ENCODE data around the gene TFDP1. TPM values are rescaled to one million over a fixed set of nuclear protein-coding genes. Genes with fewer than 3 reads are reported as not detected.

TFDP1 gene
- total RNA-seq, 4 donors from 2014 or later = 24.3 to 164 (median 49.1) TPM

DNA sequence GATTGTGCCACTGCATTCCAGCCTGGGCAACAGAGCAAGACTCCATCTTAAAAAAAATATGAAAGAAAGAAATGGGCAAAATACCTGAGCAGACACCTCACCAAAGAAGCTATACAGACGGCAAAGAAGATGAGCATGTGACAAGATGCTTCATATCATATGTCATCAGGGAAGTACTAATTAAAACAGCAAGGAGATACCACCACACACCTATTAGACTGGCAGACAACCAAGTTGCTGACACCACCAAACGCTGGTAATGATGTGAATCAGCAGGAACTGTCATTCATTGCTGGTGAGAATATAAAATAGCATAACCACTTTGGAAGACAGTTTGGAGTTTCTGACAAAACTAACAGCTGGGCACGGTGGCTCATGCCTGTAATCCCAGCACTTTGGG is 11.5 kb upstream of the TFDP1 start:
- no peaks in the 10 kb centered on the region for H3K27me3 ChIP-seq
- H3K27ac ChIP-seq = no peak overlapping the region
- 85 to 91% methylated on average over 1 to 3 of the region's 3 CpGs for WGBS, 2 donors (ENCODE audit: low coverage in 1 of 2)
- H3K4me1 ChIP-seq = no peaks in the 10 kb centered on the region
- no peak overlapping the region for H3K4me3 ChIP-seq
- in situ Hi-C loops (cut with MboI; ENCODE audit: low pct_ligation_motif_present in 1 of 4, low pct_unique_long_range_greater_than_20kb in 1 of 4, low sequenced_read_pairs in 3 of 4) (no loop called here), intact Hi-C loops (cut with DNase I; ENCODE audit: low total_unique reads) (no loop called here)
- DNase-seq = no peak
- H3K9me3 ChIP-seq = peaks cover 4 to 7% of the 10 kb centered on the region in 2 donors
- no peaks in the 10 kb centered on the region for H3K36me3 ChIP-seq
- no peak for TF ChIP-seq POLR2A (IDR thresholded peaks at IDR 0.05)
- TF ChIP-seq EP300 (IDR thresholded peaks at IDR 0.05; ENCODE audit: low read depth) = no peak
- TF ChIP-seq POLR2AphosphoS5 (IDR thresholded peaks at IDR 0.05) = no peak
- no peak for TF ChIP-seq CTCF (IDR thresholded peaks at IDR 0.05)

- Histone ChIP-seq H3K36me3 (no peaks in the 10 kb centered on the region), H3K9me3 (peaks cover 4 to 7% of the 10 kb centered on the region in 2 donors), H3K27ac (no peak overlapping the region), H3K4me3 (no peak overlapping the region), H3K4me1 (no peaks in the 10 kb centered on the region), H3K27me3 (no peaks in the 10 kb centered on the region)
- TF ChIP-seq EP300 (IDR thresholded peaks at IDR 0.05; ENCODE audit: low read depth) = no peak
- TF ChIP-seq CTCF (IDR thresholded peaks at IDR 0.05) = no peak
- TF ChIP-seq POLR2A (IDR thresholded peaks at IDR 0.05) = no peak
- TF ChIP-seq POLR2AphosphoS5 (IDR thresholded peaks at IDR 0.05) = no peak
- no peak for DNase-seq
- 65 to 87% methylated on average over 3 of the region's 3 CpGs for WGBS, 2 donors (ENCODE audit: low coverage in 1 of 2)
- intact Hi-C loops (cut with DNase I; ENCODE audit: low total_unique reads) = no loop called here
- in situ Hi-C loops (cut with MboI; ENCODE audit: low pct_ligation_motif_present in 1 of 4, low pct_unique_long_range_greater_than_20kb in 1 of 4, low sequenced_read_pairs in 3 of 4) = no loop called here
These were observed 8.0 kb upstream of the TFDP1 start for GRCh38 chr13:113576597-113576996.

GRCh38 chr13:113577881-113578435 is 6.6 kb upstream of the TFDP1 start:
- intact Hi-C loops (cut with DNase I; ENCODE audit: low total_unique reads) = no loop called here
- in situ Hi-C loops (cut with MboI; ENCODE audit: low pct_ligation_motif_present in 1 of 4, low pct_unique_long_range_greater_than_20kb in 1 of 4, low sequenced_read_pairs in 3 of 4) = no loop called here
- Histone ChIP-seq H3K27me3 (no peaks in the 10 kb centered on the region), H3K36me3 (no peaks in the 10 kb centered on the region), H3K27ac (no peak overlapping the region), H3K4me3 (no peak overlapping the region), H3K9me3 (peaks cover 4 to 7% of the 10 kb centered on the region in 2 donors), H3K4me1 (no peaks in the 10 kb centered on the region)
- DNase-seq = no peak
- 46 to 51% methylated on average over 2 of the region's 2 CpGs for WGBS, 2 donors (ENCODE audit: low coverage in 1 of 2)
- TF ChIP-seq POLR2A (IDR thresholded peaks at IDR 0.05) (no peak), CTCF (IDR thresholded peaks at IDR 0.05) (no peak), EP300 (IDR thresholded peaks at IDR 0.05; ENCODE audit: low read depth) (no peak), POLR2AphosphoS5 (IDR thresholded peaks at IDR 0.05) (no peak)

DNA sequence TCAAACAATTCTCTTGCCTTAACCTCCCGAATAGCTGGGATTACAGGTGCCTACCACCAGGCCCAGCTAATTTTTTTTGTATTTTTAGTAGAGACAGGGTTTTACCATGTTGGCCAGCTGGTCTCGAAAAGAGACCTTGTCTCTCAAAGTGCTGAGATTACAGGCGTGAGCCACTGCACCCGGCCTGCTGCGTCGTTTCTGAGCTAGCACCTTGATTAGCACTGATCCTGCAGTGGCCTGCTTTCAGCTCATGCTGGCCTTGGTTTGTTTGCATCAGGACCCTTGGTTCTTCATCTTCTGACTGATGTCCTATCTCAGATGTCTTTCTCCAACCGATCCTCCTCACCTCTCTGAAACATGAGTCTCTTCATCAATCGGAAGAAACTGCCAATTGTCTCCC is 4.9 kb upstream of the TFDP1 start:
- Histone ChIP-seq H3K27ac (no peak overlapping the region), H3K27me3 (no peaks in the 10 kb centered on the region), H3K4me3 (no peak overlapping the region), H3K36me3 (no peaks in the 10 kb centered on the region), H3K4me1 (peaks cover 0 to 4% (median 0%) of the 10 kb centered on the region in 4 donors), H3K9me3 (peaks cover 4 to 7% of the 10 kb centered on the region in 2 donors)
- TF ChIP-seq CTCF (IDR thresholded peaks at IDR 0.05) (no peak), POLR2AphosphoS5 (IDR thresholded peaks at IDR 0.05) (no peak), POLR2A (IDR thresholded peaks at IDR 0.05) (no peak), EP300 (IDR thresholded peaks at IDR 0.05; ENCODE audit: low read depth) (no peak)
- DNase-seq = no peak
- intact Hi-C loops (cut with DNase I; ENCODE audit: low total_unique reads) = no loop called here
- in situ Hi-C loops (cut with MboI; ENCODE audit: low pct_ligation_motif_present in 1 of 4, low pct_unique_long_range_greater_than_20kb in 1 of 4, low sequenced_read_pairs in 3 of 4) = no loop called here
- 92 to 96% methylated on average over 6 to 8 of the region's 8 CpGs for WGBS, 2 donors (ENCODE audit: low coverage in 1 of 2)

All from transverse colon (tissue), 4 donors.